GM13977 (cell line): ENCODE data around the gene FGF9.

ENCODE experiments used
- DNase-seq: peaks from one replicate; pipeline ENCODE4 v3.0.0; 2012; ENCODE audit warnings: low spot score
- CTCF ChIP-seq: IDR thresholded peaks from 2 replicates; pipeline ENCODE4 v1.5.1; 2012; ENCODE audit warnings: mild to moderate bottlenecking, control low read depth; ENCODE audit not compliant: insufficient read depth; ENCODE audit errors: extremely low read depth, missing control alignments
- in situ Hi-C: fragments of 300-500 bp; cut with MboI; formaldehyde crosslinking; loops from one replicate; pipeline ENCODE4 v1.12.0; 2022; ENCODE audit warnings: low sequenced_read_pairs, low pct_unique_long_range_greater_than_20kb, mixed read lengths, inconsistent platforms; ENCODE audit not compliant: unreplicated experiment

FGF9 gene

GRCh38 chr13:21701460-21701859 is 30.6 kb downstream of the FGF9 start:
- TF ChIP-seq CTCF: no peak
- DNase-seq: no peak
- in situ Hi-C loops: no loop called here

- TF ChIP-seq CTCF: no peak
- in situ Hi-C loops: no loop called here
- DNase-seq: no peak
Measured at GRCh38 chr13:21703846-21704245, 33.0 kb downstream of the FGF9 start.

GRCh38 chr13:21707586-21707985 is 36.7 kb downstream of the FGF9 start:
- DNase-seq: no peak
- no peak for TF ChIP-seq CTCF
- in situ Hi-C loops: no loop called here

GRCh38 chr13:21709697-21710096 is 38.8 kb downstream of the FGF9 start:
- no peak for TF ChIP-seq CTCF
- in situ Hi-C loops: no loop called here
- DNase-seq: no peak

DNA sequence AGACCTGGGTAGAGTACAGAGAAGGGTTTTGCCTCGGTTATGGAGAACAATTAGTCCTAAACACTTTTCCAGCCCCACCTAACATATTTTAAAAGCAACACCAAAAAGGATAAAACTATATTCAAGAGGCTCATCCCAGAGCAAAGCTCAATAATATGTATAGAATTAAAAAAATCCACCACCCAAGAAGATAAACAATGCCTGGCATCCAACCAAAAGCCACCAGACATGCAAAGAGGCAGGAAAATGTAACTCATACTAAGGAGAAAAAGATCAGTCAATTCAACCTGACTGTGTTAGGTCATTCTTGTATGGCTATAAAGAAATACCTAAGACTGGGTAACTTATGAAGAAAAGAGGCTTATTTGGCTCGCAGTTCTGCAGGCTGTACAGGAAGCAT is 39.3 kb downstream of the FGF9 start:
- no peak for TF ChIP-seq CTCF
- no peak for DNase-seq
- in situ Hi-C loops: no loop called here

GRCh38 chr13:21717817-21718216 is 46.9 kb downstream of the FGF9 start:
- no peak for DNase-seq
- TF ChIP-seq CTCF: no peak
- in situ Hi-C loops: no loop called here

DNA sequence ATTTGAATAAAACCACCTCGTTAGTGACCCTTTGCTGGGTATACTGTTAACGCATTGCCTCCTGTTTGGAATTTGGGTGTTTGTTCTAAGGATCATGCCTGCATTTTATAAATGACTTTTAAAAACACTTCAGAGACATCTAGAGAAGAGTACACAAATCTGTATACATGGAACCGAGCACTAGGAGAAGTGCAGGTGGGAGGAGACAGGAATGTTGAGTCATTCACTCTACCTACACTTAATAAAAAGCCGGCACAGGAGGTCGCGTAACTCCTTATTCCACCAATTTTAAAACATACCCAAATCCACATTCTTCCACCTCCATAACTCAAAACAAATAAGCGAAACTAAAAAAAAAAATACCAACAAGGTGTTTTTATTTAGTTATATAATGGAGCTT is 48.6 kb downstream of the FGF9 start:
- in situ Hi-C loops: no loop called here
- DNase-seq: no peak
- no peak for TF ChIP-seq CTCF
